ENCODE results near the gene SASH1.

SASH1 gene

DNA sequence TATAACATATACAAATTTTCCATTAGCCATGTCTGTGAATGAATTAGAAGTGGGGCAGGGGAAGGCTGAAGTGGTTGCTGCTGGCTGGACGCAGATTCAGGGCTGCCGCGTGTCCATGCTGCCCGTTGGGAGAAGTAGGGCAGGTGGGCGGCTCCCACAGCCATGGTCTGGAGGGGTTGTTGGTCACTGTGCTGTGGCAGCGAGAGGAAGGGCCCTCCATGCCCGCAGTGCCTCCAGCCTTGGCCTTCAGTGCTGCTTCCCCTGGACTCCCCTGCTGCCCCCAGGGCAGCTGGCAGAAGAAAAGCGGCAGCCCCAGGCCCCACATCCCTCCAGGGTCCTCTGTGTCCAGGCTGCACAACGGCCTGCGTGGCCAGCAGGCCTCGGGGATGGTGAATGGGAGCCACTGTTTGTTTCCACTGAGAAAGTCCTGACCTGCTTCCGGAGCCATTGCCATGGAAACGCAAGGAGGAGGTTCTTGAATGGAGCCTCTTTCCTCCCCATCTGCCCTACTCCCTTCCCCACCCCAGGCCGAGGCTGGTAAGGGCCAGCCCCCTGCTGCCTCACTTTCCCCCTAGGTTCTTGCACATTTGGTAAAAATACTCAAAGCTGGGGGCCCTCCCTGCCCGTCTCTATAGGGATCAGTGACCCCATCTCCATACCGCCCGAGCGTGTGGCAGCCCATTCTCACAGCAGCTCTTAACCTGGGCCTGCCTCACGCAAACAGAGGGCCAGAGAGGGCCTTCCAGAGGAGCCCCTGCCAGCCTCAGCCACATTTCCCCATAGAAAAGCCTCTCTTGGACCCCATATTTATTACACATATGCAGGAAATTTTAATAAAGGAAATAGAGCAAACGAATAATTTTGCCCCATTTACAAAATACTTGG, 113.3 kb downstream of the SASH1 start:
- peak in 52 of 56 donors; percentile 8 to 86 (median 68) for DNase-seq

DNA sequence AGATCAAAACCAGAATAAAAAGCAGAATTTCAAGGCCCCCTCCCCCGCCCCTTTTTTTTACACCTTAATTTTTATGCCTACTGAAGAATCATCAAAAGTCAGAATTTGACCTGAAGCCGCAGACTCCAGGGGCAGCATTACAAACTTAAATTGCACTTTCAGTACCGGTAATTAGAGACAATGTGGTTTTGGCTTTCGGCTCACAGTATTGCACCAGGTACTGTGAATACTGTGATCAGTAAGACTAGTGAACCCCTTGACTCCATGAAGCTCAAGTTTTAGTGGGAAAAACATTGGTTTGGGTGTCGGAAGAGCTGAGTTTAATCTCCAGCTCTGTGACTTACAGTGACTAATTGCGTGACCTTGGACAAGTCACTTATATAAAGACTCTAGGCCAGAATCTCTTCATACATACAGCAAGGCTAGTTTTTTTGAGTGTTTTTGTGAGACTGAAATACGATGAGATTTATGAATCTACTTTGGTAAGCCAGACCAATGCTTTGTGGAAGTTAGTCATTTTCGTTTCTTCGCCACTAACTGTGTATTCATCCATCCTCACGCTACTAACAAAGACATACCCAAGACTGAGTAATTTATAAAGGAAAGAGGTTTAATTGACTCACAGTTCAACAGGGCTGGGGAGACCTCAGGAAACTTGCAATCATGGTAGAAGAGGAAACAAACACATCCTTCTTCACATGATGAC, 114.7 kb downstream of the SASH1 start:
- DNase-seq, result no peak

DNA sequence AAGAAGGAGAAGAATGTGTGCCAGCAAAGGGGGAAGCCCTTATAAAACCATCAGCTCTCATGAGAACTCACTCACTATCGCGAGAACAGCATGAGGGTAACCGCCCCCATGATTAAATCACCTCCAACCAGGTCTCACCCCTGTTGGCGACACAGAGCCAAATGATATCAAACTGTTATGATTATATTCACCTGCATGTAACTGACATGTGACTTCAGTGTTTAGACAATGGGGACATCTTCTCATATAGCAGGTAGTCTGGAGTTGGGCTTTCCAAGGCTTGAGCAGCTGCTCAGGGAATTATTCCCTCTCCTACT, 115.2 kb downstream of the SASH1 start:
- no peak for DNase-seq

GRCh38 chr6:148459238-148459637, 116.6 kb downstream of the SASH1 start:
- DNase-seq, result no peak

- no peak for DNase-seq
Measured at GRCh38 chr6:148460876-148461646, 118.4 kb downstream of the SASH1 start.

DNA sequence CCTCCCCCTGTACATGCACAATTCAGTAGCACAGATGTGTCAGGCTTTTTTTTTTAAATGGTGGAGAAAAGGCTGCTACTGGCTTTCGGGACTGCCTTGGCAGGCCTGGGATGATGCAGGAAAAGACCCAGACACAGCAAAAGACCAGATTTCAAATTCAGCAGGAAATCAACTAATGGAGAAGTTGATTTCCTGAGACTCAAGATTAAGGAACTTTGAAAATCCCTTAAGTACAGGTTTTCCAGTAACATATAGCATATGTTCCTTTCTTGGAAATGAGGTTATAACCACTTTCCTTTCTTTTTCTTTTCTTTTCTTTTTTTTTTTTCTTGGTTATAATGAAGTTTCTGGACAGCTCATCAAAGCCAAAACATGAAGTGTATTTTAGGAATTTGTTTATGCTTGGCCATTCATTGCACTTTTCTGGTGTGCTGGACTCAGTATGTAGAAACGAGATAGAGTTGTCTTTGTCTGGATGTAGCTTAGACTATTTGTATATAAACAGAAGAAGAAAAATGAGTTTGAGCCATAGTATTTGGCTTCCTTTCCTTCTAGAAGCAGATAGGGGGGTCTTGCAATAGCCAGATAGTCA, 119.4 kb downstream of the SASH1 start:
- DNase-seq, result no peak

DNA sequence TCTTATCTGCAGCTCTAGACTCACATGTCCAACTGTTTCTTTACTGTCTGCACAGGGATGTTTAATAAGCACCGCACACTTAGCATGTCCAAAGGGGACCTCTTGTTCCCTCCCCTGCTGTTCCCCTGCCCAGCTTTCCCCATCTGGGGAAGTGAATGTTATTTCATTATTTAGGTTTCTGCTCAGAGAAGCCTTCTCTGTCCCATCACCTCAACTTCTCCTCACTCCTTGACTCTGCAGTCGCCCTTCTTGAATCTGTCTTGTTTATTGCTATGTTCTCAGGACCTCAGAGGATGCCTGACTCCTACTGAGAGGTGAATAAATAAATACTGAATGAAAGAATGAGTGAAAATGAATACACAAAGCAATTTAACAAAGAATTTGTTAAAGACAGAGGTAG, 121.0 kb downstream of the SASH1 start:
- DNase-seq, result no peak

DNA sequence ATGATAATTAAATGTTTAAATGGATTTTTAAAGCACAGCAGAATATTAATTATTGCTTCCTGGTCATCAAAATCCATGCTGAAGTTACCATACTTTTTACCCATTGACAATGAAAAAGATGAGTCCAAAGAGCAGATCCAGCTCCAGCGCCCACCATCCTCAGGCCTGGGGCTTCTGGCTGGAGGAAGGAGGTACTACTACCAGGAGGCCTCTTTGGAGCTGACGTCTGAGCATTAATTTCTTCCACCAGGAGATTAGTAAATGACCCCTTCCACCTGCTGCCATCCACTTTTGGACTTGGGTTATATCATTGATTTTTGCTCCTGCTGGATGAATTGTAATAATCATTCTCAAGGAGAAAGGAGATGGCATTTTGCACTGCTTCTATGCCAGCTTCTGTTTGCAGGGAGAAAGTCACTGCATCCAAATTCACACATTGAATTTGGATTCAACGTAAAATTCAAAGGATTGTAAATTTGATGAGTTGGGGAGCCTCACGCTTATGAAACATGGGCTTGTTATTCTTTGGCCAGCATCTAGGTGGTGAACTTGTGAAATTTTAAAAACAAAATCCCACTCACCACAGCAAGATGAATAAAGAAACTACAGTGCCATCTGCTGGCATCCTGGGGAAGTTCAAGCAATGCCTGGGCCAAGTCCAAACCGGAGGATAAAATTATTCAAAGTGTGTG, 121.8 kb downstream of the SASH1 start:
- peak in 47 of 56 donors; percentile 6 to 87 (median 55) for DNase-seq

GRCh38 chr6:148465011-148465335, 122.3 kb downstream of the SASH1 start:
- DNase-seq, result no peak

DNA sequence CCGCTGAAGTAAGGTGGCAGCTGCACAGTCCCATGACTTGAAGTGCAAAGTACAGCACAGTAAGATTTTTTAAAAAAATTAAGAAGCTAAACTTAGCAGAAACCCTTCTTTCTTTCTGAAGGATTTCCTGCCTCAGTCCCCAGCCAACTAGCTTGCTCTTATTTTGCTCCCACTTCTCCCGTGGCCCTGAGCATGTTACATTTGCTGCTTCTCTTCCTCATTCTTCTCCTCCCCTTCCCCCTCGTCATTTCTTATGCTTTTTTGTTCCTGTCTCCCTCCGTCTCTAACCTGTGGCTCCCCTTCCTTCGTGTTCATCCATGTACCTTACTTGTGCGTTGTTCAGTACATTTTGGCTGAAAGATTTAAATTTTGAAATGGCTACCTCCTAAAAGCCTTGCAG, 123.0 kb downstream of the SASH1 start:
- no peak for DNase-seq

- DNase-seq, result peak in 10 of 56 donors; percentile 8 to 42 (median 25)
Measured at GRCh38 chr6:148466158-148466557, 123.5 kb downstream of the SASH1 start.

GRCh38 chr6:148467926-148468325, 125.3 kb downstream of the SASH1 start:
- DNase-seq, result no peak

GRCh38 chr6:148470156-148470555, 127.5 kb downstream of the SASH1 start:
- DNase-seq, result no peak

- DNase-seq, result no peak
Measured at GRCh38 chr6:148470606-148471465, 128.2 kb downstream of the SASH1 start.

DNA sequence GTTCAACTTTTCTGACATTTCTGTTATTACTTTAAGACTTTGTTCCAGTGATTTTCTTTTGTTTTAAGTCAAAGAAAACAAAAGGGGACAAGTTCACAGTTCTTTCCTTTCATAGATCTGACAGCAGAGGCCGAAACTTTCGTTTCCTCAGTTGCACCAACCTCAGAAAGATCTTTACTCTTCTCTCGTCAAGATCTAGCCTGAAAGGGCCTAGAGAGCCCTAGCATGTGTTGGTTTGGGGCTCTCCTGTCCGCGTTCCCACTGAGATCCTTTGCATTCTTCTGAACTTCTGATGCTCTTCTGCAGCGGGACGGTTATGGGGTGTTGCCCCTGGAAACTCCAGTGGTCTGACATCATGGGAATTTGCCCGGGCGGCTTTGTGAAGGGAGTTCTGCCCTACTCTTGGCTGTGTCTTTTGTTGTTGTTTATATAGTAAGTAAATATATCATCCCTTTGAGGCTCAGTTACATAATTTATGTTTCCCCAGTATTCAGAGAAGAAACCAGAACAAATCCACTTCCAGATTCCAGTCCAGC, 129.1 kb downstream of the SASH1 start:
- peak in 6 of 56 donors; percentile 15 to 36 (median 28) for DNase-seq

DNA sequence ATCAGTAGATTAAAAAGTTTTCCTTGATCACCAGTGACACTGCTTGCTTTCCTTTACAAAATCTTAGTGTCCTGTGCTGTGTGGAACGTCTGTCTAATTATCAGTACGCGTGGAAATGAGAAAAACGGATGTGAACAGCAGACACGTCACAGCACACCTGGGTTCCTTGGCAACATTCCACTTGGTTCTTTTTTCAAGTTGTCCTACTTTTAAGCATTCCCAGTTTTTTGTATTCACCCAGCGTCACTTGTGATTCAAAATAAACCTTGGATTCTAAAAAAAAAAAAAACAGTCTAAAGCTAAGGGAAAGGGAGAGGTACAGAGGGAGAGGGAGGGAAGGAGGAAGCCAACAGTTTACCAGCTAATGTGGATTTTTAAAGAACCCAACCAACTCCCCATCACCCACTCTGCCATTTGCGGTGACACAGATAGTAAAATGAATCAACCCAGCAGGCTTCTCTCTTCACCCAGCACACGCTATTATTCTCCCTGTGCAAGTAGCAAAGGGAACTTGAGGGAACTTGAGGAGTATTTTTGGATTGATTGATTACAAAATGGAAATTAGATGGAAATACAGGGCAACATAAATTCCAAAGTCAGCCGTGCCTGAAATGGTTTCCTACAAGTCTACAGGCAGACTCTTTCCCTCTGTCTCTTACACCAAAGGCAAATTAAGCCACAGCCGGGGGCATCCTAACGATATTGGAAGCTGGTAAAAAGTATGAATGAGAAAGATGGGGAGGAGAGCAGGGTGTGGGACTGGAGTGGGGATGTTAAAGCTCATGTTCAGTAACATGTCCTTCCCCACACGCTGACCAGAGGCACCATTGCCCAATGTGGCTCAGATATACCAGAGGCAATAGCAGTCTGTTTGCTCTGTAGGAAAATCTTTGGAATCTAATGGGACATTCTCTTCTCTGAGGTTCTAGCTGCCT, 129.8 kb downstream of the SASH1 start:
- DNase-seq, result peak in 4 of 56 donors; percentile 7 to 27 (median 22)

DNA sequence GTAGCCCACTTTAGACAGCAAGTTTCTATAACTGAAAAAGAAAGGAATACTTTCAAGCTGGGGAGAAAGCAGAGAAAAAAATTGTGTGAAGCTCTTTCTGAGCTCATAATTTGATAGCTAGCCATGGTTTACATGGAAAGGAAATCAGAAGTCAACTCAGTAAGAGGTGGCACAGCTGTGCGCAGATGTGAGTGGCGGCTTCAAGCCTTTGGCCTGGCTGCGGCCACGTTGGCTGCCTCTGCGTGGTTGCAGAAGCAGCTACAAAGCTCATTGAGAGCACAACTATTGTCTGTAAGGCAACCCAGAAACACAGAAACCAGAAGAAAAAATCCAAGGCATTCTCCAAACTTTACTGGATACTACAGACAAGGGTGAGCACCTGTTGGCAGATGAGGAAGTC, 136.9 kb downstream of the SASH1 start:
- DNase-seq, result no peak

DNA sequence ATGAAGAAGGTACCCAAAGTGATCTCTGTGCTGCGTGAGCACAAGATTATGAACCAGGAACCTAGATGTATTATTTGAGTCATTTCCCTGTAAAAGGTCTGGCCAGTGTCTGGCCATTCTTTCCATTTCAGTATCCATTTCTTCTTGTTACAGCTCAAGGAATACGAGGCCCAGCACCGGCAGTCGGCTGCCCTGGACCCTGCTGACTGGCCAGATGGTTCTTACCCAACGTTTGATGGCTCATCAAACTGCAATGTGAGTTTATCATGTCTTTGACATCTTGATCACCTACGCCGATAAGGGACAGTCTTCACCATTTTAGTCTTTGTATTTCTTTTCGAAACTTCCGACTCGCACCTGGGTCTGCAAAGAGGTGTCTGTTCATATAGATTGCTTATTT, 144.8 kb downstream of the SASH1 start:
- DNase-seq, result no peak

All from nucleus accumbens (tissue), 56 donors.